WI38 (cell line): ENCODE measurements around the gene SSX2IP.

Source experiments
- H3K4me3 ChIP-seq: 2 replicates; pipeline ENCODE4 v1.5.1; 2011; ENCODE audit warnings: low read depth, mild to moderate bottlenecking, control low read depth, low read length
- CTCF ChIP-seq: IDR thresholded peaks from 2 replicates; pipeline ENCODE4 v1.5.1; 2012; ENCODE audit warnings: low read depth, mild to moderate bottlenecking, control low read depth, low read length

SSX2IP gene

GRCh38 chr1:84615790-84616189, 74.5 kb downstream of the SSX2IP start:
- TF ChIP-seq CTCF: no peak
- no peak overlapping the region for H3K4me3 ChIP-seq

GRCh38 chr1:84613887-84614286, 76.4 kb downstream of the SSX2IP start:
- no peak for TF ChIP-seq CTCF

GRCh38 chr1:84613026-84613425, 77.2 kb downstream of the SSX2IP start:
- H3K4me3 ChIP-seq: no peak overlapping the region
- TF ChIP-seq CTCF: no peak

More at GRCh38 chr1:84613887-84614286, 76.4 kb downstream of the SSX2IP start:
- H3K4me3 ChIP-seq: no peak overlapping the region

GRCh38 chr1:84611796-84612195, 78.5 kb downstream of the SSX2IP start:
- TF ChIP-seq CTCF: no peak
- peak overlapping the region; percentile 16; the same call in 1 of the 2 replicates for H3K4me3 ChIP-seq

- H3K4me3 ChIP-seq: no peak overlapping the region
Observed at GRCh38 chr1:84611091-84611490, 79.2 kb downstream of the SSX2IP start.

GRCh38 chr1:84606977-84607376, 83.3 kb downstream of the SSX2IP start:
- no peak for TF ChIP-seq CTCF
- H3K4me3 ChIP-seq: no peak overlapping the region

More at GRCh38 chr1:84611091-84611490, 79.2 kb downstream of the SSX2IP start:
- no peak for TF ChIP-seq CTCF

GRCh38 chr1:84605157-84605556, 85.1 kb downstream of the SSX2IP start:
- no peak for TF ChIP-seq CTCF
- H3K4me3 ChIP-seq: no peak overlapping the region
